ENCODE data around the gene RAC2.
"Not testable (repeated sequence)": the region's sequence is repeated elsewhere in the genome, so short reads cannot be mapped to it uniquely, and the experiment has no call there.

RAC2 gene

DNA sequence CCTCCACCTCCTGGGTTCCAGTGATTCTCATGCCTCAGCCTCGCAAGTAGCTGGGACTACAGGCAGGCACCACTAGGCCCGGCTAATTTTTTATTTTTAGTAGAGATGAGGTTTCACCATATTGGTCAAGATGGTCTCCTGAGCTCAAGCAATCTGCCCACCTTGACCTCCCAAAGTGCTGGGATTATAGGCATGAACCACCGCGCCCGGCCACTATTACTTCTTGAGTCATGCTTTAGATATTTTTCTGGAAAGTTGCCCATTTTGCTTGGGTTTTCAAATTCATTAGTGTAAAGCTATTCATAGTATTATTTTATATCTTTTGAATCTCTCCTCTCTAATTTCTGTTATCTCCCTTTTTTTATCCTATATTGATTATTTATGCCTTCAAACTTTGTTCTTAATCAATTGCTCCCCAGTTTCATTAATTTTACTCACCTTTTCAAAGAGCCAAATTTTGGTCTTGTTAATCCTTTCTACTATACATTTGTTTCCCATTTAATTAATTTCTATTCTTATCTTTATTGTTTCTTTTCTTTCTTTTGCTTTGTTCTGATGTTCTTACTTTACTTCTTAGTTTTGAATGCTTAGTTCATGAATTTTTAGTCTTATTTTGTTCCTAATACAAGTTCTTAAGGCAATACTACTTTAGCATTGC, 10.3 kb upstream of the RAC2 start:
- TF ChIP-seq, protein P1, sequence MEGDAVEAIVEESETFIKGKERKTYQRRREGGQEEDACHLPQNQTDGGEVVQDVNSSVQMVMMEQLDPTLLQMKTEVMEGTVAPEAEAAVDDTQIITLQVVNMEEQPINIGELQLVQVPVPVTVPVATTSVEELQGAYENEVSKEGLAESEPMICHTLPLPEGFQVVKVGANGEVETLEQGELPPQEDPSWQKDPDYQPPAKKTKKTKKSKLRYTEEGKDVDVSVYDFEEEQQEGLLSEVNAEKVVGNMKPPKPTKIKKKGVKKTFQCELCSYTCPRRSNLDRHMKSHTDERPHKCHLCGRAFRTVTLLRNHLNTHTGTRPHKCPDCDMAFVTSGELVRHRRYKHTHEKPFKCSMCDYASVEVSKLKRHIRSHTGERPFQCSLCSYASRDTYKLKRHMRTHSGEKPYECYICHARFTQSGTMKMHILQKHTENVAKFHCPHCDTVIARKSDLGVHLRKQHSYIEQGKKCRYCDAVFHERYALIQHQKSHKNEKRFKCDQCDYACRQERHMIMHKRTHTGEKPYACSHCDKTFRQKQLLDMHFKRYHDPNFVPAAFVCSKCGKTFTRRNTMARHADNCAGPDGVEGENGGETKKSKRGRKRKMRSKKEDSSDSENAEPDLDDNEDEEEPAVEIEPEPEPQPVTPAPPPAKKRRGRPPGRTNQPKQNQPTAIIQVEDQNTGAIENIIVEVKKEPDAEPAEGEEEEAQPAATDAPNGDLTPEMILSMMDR (IDR thresholded peaks at IDR 0.05; ENCODE audit: insufficient read depth, low read length, poor library complexity, severe bottlenecking), result no peak
- no peak for DNase-seq (ENCODE audit: extremely low read depth, insufficient read length)
- Histone ChIP-seq H3K4me3 (replicated peaks; ENCODE audit: low read depth, low read length) (no peak overlapping the region), H3K36me3 (ENCODE audit: control insufficient read depth, insufficient read depth, low read length) (no peaks in the 10 kb centered on the region), H3K27me3 (replicated peaks; ENCODE audit: control insufficient read depth, insufficient read depth, low read length) (no peaks in the 10 kb centered on the region)

DNA sequence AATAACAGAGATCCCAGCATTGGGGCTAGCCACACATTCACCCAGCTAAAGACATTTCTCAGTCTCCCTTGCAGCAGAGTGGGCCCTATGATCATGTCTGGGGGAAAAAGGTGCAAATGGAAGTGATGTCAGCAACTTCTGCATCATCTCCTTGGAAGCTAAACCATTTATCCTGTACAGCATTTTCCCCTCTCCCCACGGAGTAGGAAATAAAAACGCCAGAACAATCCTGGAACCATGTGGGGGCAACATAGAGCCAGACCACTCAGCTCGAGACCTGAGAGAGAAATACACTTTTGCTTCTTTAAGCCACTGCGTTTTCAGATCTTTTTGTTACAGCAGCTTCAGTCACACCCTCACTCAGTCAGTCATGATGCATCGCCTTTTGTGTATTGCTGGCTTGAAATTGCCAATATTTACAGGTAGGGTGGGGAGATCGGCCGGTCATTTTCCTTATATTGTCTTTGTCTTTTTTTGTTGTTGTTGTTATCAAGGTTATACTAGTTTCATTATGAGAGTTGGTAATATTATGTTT, 9.1 kb upstream of the RAC2 start:
- H3K27me3 ChIP-seq (replicated peaks; ENCODE audit: control insufficient read depth, insufficient read depth, low read length), result no peaks in the 10 kb centered on the region
- no peaks in the 10 kb centered on the region for H3K36me3 ChIP-seq (ENCODE audit: control insufficient read depth, insufficient read depth, low read length)
- no peak overlapping the region for H3K4me3 ChIP-seq (replicated peaks; ENCODE audit: low read depth, low read length)
- DNase-seq (ENCODE audit: extremely low read depth, insufficient read length), result no peak
- TF ChIP-seq, protein P1 (IDR thresholded peaks at IDR 0.05; ENCODE audit: insufficient read depth, low read length, poor library complexity, severe bottlenecking), result peak; percentile 3

DNA sequence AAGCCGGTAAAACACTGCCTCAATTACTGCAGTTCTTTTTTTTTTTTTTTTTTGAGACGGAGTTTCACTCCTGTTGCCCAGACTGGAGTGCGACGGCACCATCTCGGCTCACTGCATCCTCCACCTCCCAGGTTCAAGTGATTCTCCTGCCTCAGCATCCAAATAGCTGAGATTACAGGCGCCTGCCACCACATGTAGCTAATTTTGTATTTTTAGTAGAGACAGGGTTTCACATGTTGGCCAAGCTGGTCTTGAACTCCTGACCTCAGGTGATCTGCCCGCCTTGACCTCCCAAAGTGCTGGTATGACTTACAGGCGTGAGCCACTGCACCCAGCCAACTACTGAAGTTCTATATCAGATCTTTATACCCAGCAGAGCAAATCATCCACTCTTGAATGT, 7.8 kb upstream of the RAC2 start:
- not testable (repeated sequence) for H3K36me3 ChIP-seq (ENCODE audit: control insufficient read depth, insufficient read depth, low read length); DNase-seq (ENCODE audit: extremely low read depth, insufficient read length); H3K27me3 ChIP-seq (replicated peaks; ENCODE audit: control insufficient read depth, insufficient read depth, low read length); H3K4me3 ChIP-seq (replicated peaks; ENCODE audit: low read depth, low read length)

DNA sequence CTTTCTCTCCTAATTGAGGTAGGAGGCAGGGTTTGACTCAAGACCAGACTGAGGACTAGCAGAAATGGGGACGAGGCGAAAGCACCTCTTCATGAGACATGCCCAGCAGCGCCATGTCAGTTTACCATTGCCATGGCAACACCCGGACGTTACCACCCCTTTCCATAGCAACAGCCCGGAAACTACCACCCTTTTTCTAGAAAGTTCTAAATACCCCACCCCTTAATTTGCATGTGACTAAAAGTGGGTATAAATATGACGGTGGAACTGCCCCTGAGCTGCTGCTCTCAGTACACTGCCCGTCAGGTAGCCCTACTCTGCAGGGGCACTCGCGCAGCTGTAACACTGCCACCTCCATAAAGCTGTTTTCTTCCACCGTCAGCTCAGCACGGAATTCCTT, 5.9 kb upstream of the RAC2 start:
- H3K36me3 ChIP-seq (ENCODE audit: control insufficient read depth, insufficient read depth, low read length), result no peaks in the 10 kb centered on the region
- H3K4me3 ChIP-seq (replicated peaks; ENCODE audit: low read depth, low read length), result no peak overlapping the region
- DNase-seq (ENCODE audit: extremely low read depth, insufficient read length), result no peak
- no peaks in the 10 kb centered on the region for H3K27me3 ChIP-seq (replicated peaks; ENCODE audit: control insufficient read depth, insufficient read depth, low read length)
- TF ChIP-seq, protein P1 (IDR thresholded peaks at IDR 0.05; ENCODE audit: insufficient read depth, low read length, poor library complexity, severe bottlenecking), result no peak

DNA sequence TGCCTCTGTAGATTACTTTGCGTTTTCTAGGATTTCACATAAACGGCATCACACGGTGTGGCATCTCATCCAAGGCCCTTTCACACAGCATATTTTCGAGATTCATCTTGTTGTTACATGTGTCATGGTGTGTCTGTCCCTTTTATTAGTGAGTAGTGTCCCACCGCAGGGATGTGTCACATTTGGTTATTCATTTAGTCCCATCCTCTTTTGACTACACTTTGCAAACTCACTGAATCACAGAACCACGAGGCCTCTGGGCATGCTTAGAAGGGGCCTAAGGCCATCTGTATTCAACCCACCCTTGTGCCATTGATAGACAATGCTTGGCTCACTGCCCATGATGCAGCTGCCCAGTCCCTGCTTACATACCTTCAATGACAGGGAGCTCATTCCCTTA, 4.2 kb upstream of the RAC2 start:
- no peak for DNase-seq (ENCODE audit: extremely low read depth, insufficient read length)
- H3K36me3 ChIP-seq (ENCODE audit: control insufficient read depth, insufficient read depth, low read length), result no peaks in the 10 kb centered on the region
- TF ChIP-seq, protein P1 (IDR thresholded peaks at IDR 0.05; ENCODE audit: insufficient read depth, low read length, poor library complexity, severe bottlenecking), result no peak
- no peaks in the 10 kb centered on the region for H3K27me3 ChIP-seq (replicated peaks; ENCODE audit: control insufficient read depth, insufficient read depth, low read length)
- no peak overlapping the region; the same call in 1 of the 2 replicates for H3K4me3 ChIP-seq (replicated peaks; ENCODE audit: low read depth, low read length)

DNA sequence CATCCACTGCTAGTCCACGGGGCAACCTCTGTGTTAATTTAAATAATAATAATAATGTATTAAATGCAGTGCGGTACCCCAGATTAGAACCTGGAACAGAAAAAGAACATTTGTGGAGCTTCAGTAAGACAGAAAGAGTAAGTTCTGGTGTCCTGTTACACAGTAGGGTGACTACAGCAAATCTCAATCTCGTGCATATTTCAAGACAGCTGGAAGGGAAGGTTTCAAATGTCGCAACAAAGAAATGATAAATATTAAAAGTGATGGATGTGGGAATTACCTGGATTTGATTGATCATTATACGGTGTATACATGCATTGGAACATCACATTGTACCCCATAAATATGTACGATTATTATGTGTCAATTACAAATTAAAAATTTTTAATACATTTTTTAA, 1.7 kb upstream of the RAC2 start:
- no peak overlapping the region for H3K4me3 ChIP-seq (replicated peaks; ENCODE audit: low read depth, low read length)
- DNase-seq (ENCODE audit: extremely low read depth, insufficient read length), result no peak
- peaks cover 12% of the 10 kb centered on the region for H3K36me3 ChIP-seq (ENCODE audit: control insufficient read depth, insufficient read depth, low read length)
- TF ChIP-seq, protein P1 (IDR thresholded peaks at IDR 0.05; ENCODE audit: insufficient read depth, low read length, poor library complexity, severe bottlenecking), result no peak
- no peaks in the 10 kb centered on the region for H3K27me3 ChIP-seq (replicated peaks; ENCODE audit: control insufficient read depth, insufficient read depth, low read length)

Data from GM06990 (cell line).